Esophagus muscularis mucosa (tissue), 4 donors: Measurements from ENCODE around the gene IL18BP. TPM values are rescaled to one million over a fixed set of nuclear protein-coding genes. Genes with fewer than 3 reads are reported as not detected.

Source experiments
- DNase-seq: peaks from one replicate; pipeline ENCODE4 v3.0.0-alpha.2; 2017; ENCODE audit errors: extremely low spot score
- H3K27ac ChIP-seq, 4 donors: fragments of 200-600 bp; sonication (generic); replicated peaks in 1 of 4; 1 replicate in 3 of 4; 2 replicates in 1 of 4; pipeline ENCODE4 v1.5.1; 2016 to 2019; ENCODE audit warnings: mild to moderate bottlenecking in 1 of 4
- H3K27me3 ChIP-seq, 4 donors: fragments of 200-600 bp; sonication (generic); one replicate each; pipeline versions ENCODE4 v1.5.1 to v1.6.0; 2016 to 2019
- H3K36me3 ChIP-seq, 4 donors: fragments of 200-600 bp; sonication (generic); one replicate each; pipeline ENCODE4 v1.5.1; 2016 to 2019
- H3K4me1 ChIP-seq, 4 donors: fragments of 200-600 bp; sonication (generic); one replicate each; pipeline ENCODE4 v1.5.1; 2016 to 2019
- H3K4me3 ChIP-seq, 4 donors: fragments of 200-600 bp; sonication (generic); 1 replicate in 2 of 4; 2 replicates in 2 of 4; pipeline ENCODE4 v1.5.1; 2016 to 2019; ENCODE audit warnings: mild to moderate bottlenecking in 4 of 4, moderate library complexity in 1 of 4
- H3K9me3 ChIP-seq, 4 donors: fragments of 200-600 bp; sonication (generic); 1 replicate in 3 of 4; 2 replicates in 1 of 4; pipeline ENCODE4 v1.5.1; 2016 to 2019
- EP300 ChIP-seq: sonication (generic); formaldehyde crosslinking; IDR thresholded peaks from one replicate; pipeline ENCODE4 v1.6.1; 2017; ENCODE audit warnings: antibody characterized with exemption
- POLR2A ChIP-seq: fragments of 450-650 bp; IDR thresholded peaks from one replicate; pipeline ENCODE4 v1.6.1; 2017; ENCODE audit warnings: antibody characterized with exemption, moderate library complexity, mild to moderate bottlenecking, low read depth
- POLR2AphosphoS5 ChIP-seq, 2 donors: sonication (generic); formaldehyde crosslinking; IDR thresholded peaks; one replicate each; pipeline ENCODE4 v1.6.1; 2017; ENCODE audit warnings: antibody characterized with exemption in 2 of 2
- WGBS: methylation state at CpG from one replicate; pipeline ENCODE4 v1.1.5; 2018; 5-methylcytosine and 5-hydroxymethylcytosine counted together
- intact Hi-C: fragments of 100-400 bp; cut with DNase I; formaldehyde crosslinking; loops from one replicate; pipeline ENCODE4 v1.15.1; 2023
- total RNA-seq, 4 donors: library from RNA; depleted of rRNA; stranded (reverse); fragments of >200 nt; gene quantifications; one replicate each; pipeline versions ENCODE4 v1.1.0 to v1.2.1, GENCODE V29; 2016
- TF ChIP-seq, protein P1 (sequence below), 3 experiments: fragments of 200-600 bp in 2 of 3; fragments of 450-650 bp in 1 of 3; sonication (generic) in 2 of 3; IDR thresholded peaks; one replicate each; pipeline ENCODE4 v1.5.1; 2017 to 2019; ENCODE audit warnings: antibody characterized with exemption in 3 of 3, mild to moderate bottlenecking in 2 of 3, moderate library complexity in 1 of 3

IL18BP gene
- total RNA-seq, 4 donors from 2014 or later: 2.7 to 9.4 (median 5.9) TPM

DNA sequence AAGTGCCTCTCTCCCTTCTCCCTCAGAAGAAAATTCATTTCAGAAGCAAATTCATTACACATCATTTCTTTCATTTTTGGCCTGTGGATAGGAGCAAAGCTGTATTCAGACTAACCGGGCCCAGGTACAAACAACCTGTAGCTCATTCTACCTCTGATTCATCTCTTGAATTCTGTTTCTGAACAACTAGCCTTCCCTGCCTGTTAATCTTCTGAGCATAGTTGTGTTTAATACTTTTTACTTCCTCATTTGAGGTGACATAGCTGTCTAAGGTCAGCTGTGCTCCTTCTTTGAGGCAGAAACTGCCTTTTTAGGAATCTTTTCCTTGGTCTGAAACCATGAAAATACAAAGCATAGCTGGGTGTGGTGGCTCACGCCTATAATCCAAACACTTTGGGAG is 12.6 kb upstream of the IL18BP start:
- no peak for DNase-seq
- H3K27me3 ChIP-seq: no peaks in the 10 kb centered on the region
- peaks cover 4 to 34% (median 15%) of the 10 kb centered on the region in 4 donors for H3K36me3 ChIP-seq
- 83% methylated on average over 2 of the region's 2 CpGs for WGBS
- peak overlapping the region in 1 of 4 donors; percentile 78 for H3K27ac ChIP-seq
- intact Hi-C loops: no loop called here
- TF ChIP-seq POLR2A: no peak
- TF ChIP-seq, protein P1, sequence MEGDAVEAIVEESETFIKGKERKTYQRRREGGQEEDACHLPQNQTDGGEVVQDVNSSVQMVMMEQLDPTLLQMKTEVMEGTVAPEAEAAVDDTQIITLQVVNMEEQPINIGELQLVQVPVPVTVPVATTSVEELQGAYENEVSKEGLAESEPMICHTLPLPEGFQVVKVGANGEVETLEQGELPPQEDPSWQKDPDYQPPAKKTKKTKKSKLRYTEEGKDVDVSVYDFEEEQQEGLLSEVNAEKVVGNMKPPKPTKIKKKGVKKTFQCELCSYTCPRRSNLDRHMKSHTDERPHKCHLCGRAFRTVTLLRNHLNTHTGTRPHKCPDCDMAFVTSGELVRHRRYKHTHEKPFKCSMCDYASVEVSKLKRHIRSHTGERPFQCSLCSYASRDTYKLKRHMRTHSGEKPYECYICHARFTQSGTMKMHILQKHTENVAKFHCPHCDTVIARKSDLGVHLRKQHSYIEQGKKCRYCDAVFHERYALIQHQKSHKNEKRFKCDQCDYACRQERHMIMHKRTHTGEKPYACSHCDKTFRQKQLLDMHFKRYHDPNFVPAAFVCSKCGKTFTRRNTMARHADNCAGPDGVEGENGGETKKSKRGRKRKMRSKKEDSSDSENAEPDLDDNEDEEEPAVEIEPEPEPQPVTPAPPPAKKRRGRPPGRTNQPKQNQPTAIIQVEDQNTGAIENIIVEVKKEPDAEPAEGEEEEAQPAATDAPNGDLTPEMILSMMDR (IDR thresholded peaks at IDR 0.05): no peak
- no peak for TF ChIP-seq POLR2AphosphoS5 (IDR thresholded peaks at IDR 0.05)
- TF ChIP-seq EP300: no peak
- no peak overlapping the region for H3K4me3 ChIP-seq
- no peaks in the 10 kb centered on the region for H3K9me3 ChIP-seq
- peaks cover 10 to 32% (median 29%) of the 10 kb centered on the region in 4 donors for H3K4me1 ChIP-seq

DNA sequence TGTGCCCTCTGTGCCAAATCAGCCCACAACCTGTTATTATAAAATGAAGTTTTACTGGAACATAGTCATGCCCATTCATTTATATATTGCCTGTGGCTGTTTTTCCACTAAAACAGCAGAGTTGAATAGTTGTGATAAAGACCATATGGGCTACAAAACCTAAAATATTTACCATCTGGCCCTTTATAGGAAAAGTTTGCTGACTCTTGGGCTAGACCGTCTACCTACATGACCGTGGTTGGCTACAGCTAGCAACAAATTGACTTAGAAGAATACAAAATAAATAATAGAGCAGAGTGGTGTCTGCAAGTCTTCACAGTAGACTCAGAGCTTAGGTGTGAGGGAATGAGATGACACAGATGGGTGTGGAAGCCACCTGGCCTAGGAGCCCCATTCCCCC is 11.2 kb upstream of the IL18BP start:
- 23% methylated on average over 2 of the region's 2 CpGs for WGBS
- no peak overlapping the region for H3K4me3 ChIP-seq
- H3K27ac ChIP-seq: peak overlapping the region; percentile 36 to 78 (median 51)
- H3K9me3 ChIP-seq: no peaks in the 10 kb centered on the region
- TF ChIP-seq EP300 (no peak), POLR2AphosphoS5 (IDR thresholded peaks at IDR 0.05) (no peak)
- TF ChIP-seq, protein P1 (IDR thresholded peaks at IDR 0.05): no peak
- peaks cover 10 to 31% (median 28%) of the 10 kb centered on the region in 4 donors for H3K4me1 ChIP-seq
- intact Hi-C loops: no loop called here
- H3K27me3 ChIP-seq: no peaks in the 10 kb centered on the region
- DNase-seq: no peak
- H3K36me3 ChIP-seq: peaks cover 4 to 34% (median 17%) of the 10 kb centered on the region in 4 donors

DNA sequence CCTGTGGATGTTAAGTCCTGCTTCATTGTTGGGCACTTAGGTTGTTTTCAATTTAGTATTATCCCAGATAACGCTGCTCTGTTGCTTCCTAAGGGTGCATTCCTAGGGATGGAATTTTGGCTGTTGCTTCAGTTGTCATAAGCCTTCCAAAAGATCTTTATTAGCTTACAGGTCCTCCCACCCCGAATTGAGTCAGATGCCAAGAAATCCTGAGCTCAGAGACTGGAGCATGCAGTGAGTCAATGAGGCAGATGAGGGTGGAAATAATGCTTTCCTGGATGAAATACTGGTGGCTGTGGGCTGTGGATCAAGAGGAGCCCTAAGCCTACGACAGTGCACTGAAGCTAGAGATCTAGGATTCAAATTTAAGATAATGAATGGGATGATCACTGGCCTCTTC is 10.7 kb upstream of the IL18BP start:
- H3K9me3 ChIP-seq: no peaks in the 10 kb centered on the region
- peaks cover 10 to 31% (median 26%) of the 10 kb centered on the region in 4 donors for H3K4me1 ChIP-seq
- H3K4me3 ChIP-seq: no peak overlapping the region
- no peaks in the 10 kb centered on the region for H3K27me3 ChIP-seq
- intact Hi-C loops: no loop called here
- DNase-seq: no peak
- peak overlapping the region; percentile 36 to 78 (median 51) for H3K27ac ChIP-seq
- H3K36me3 ChIP-seq: peaks cover 4 to 32% (median 17%) of the 10 kb centered on the region in 4 donors
- 27% methylated on average over 3 of the region's 3 CpGs for WGBS
- no peak for TF ChIP-seq POLR2A
- TF ChIP-seq, protein P1 (IDR thresholded peaks at IDR 0.05): no peak
- no peak for TF ChIP-seq POLR2AphosphoS5 (IDR thresholded peaks at IDR 0.05)
- TF ChIP-seq EP300: no peak

DNA sequence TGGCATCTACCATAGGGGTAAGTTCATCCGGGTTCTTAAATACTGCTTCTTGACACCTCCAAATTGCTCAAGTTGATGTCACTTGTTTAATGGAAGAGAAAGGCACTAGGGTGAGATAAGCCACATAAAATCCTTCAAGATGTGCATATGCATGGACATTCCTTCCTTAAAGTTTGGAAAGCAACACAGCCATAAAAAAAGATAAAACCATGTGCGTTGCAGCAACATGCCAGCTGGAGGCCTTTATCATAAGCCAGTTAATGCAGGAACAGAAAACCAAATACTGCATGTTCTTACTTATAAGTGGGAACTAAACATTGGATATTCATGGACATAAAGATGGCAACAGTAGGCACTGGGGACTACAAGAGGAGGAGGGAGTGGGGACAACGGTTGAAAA is 8.0 kb upstream of the IL18BP start:
- H3K27ac ChIP-seq: no peak overlapping the region
- H3K4me3 ChIP-seq: no peak overlapping the region
- H3K9me3 ChIP-seq: no peaks in the 10 kb centered on the region
- peaks cover 10 to 31% (median 26%) of the 10 kb centered on the region in 4 donors for H3K4me1 ChIP-seq
- H3K27me3 ChIP-seq: no peaks in the 10 kb centered on the region
- peak; percentile 55 for DNase-seq
- WGBS: 63% methylated on average over 3 of the region's 3 CpGs
- H3K36me3 ChIP-seq: peaks cover 4 to 22% (median 11%) of the 10 kb centered on the region in 4 donors
- intact Hi-C loops: no loop called here
- TF ChIP-seq EP300 (no peak), POLR2AphosphoS5 (IDR thresholded peaks at IDR 0.05) (no peak), POLR2A (no peak)
- TF ChIP-seq, protein P1 (IDR thresholded peaks at IDR 0.05): no peak

DNA sequence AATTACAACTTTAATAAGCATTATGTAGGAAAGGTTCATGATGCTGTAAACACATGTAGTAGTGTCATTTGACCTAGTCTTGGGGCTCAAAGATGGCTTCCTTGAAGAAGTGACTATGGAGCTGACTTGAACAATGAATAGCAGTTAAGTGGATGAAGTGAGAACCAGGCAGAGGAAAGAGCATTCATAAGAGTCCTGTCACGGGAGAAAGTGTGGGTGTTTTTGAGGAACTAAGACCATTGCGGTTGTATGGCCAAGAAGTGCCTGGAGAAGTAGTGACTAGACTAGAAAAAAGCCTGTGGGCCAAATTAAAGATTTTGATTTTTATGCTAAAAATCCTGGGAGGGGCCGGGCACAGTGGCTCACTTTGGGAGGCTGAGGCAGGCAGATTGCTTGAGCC is 7.2 kb upstream of the IL18BP start:
- Histone ChIP-seq H3K9me3 (no peaks in the 10 kb centered on the region), H3K27ac (no peak overlapping the region), H3K36me3 (peaks cover 6 to 23% (median 13%) of the 10 kb centered on the region in 4 donors), H3K4me3 (no peak overlapping the region), H3K27me3 (no peaks in the 10 kb centered on the region), H3K4me1 (peaks cover 10 to 27% (median 25%) of the 10 kb centered on the region in 4 donors)
- TF ChIP-seq EP300 (no peak), POLR2A (no peak), POLR2AphosphoS5 (IDR thresholded peaks at IDR 0.05) (no peak)
- TF ChIP-seq, protein P1 (IDR thresholded peaks at IDR 0.05): no peak
- peak; percentile 75 for DNase-seq
- intact Hi-C loops: no loop called here
- WGBS: 93% methylated on average over 3 of the region's 3 CpGs
